Vagina (tissue), 2 donors: ENCODE measurements around the gene BICD1. TPM values are rescaled to one million over a fixed set of nuclear protein-coding genes. Genes with fewer than 3 reads are reported as not detected.

Experiments
- DNase-seq, 2 donors: peaks; one replicate each; pipeline ENCODE4 v3.0.0-alpha.2; 2017; ENCODE audit errors: extremely low spot score in 2 of 2
- H3K27ac ChIP-seq: fragments of 200-600 bp; sonication (generic); one replicate; pipeline ENCODE4 v1.5.1; 2019
- H3K27me3 ChIP-seq: fragments of 200-600 bp; sonication (generic); one replicate; pipeline ENCODE4 v1.5.1; 2019
- H3K36me3 ChIP-seq, 2 donors: fragments of 200-600 bp; sonication (generic); one replicate each; pipeline ENCODE4 v1.5.1; 2017 to 2019
- H3K4me1 ChIP-seq: fragments of 200-600 bp; sonication (generic); one replicate; pipeline ENCODE4 v1.5.1; 2019
- H3K4me3 ChIP-seq, 2 donors: fragments of 200-600 bp; sonication (generic); 1 replicate in 1 of 2; 2 replicates in 1 of 2; pipeline ENCODE4 v1.5.1; 2016 to 2019
- H3K9me3 ChIP-seq: fragments of 200-600 bp; sonication (generic); one replicate; pipeline ENCODE4 v1.5.1; 2019
- POLR2A ChIP-seq, 2 donors: fragments of 450-650 bp; IDR thresholded peaks; one replicate each; pipeline ENCODE4 v1.6.1; 2017; ENCODE audit warnings: antibody characterized with exemption in 2 of 2, mild to moderate bottlenecking in 2 of 2, moderate library complexity in 2 of 2
- POLR2AphosphoS5 ChIP-seq, 2 donors: sonication (generic); formaldehyde crosslinking; IDR thresholded peaks; one replicate each; pipeline ENCODE4 v1.9.0; 2017; ENCODE audit warnings: antibody characterized with exemption in 2 of 2, mild to moderate bottlenecking in 2 of 2, low read depth in 1 of 2; ENCODE audit not compliant: insufficient read depth in 1 of 2
- intact Hi-C: fragments of 100-400 bp; cut with DNase I; formaldehyde crosslinking; loops from one replicate; pipeline ENCODE4 v1.15.1; 2023
- total RNA-seq: library from RNA; depleted of rRNA; stranded (reverse); fragments of >200 nt; gene quantifications from one replicate; pipeline ENCODE4 v1.2.3, GENCODE V29; 2016
- TF ChIP-seq, protein P1 (sequence below), 3 experiments: fragments of 450-650 bp in 2 of 3; fragments of 200-600 bp in 1 of 3; sonication (generic) in 1 of 3; IDR thresholded peaks; one replicate each; pipeline ENCODE4 v1.5.1; 2017 to 2019; ENCODE audit warnings: antibody characterized with exemption in 3 of 3, mild to moderate bottlenecking in 2 of 3, moderate library complexity in 2 of 3

The BICD1 gene
- total RNA-seq, 1 donor from 2014 or later, result 19.6 TPM

DNA sequence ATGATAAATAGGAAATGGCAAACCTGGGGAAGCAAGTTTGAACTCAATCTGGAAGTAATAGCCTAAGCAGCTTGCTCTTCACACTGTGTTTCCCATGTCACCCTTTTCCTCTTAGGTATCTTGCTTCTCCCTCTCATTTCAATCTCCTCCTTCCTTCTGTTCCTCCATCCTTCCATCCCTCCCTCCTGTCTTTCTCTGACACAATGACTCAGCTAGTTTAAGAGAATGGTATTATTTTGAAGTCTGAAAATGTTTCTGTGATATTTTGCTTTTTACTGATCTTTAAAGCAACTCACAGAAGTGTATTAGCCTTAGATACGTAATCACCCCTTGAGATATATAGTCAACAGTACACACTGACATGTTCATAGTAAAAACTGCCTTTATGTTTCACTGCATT lies 236.8 kb downstream of the BICD1 start:
- Histone ChIP-seq H3K9me3 (no peaks in the 10 kb centered on the region), H3K36me3 (peaks cover 0 to 7% of the 10 kb centered on the region in 2 donors), H3K4me3 (no peak overlapping the region), H3K4me1 (no peaks in the 10 kb centered on the region), H3K27me3 (no peaks in the 10 kb centered on the region), H3K27ac (no peak overlapping the region)
- intact Hi-C loops, result loop anchor here (5.0 kb wide), 1 partner anchor 919 kb away; no protein-coding TSS in a partner anchor
- DNase-seq, result no peak
- TF ChIP-seq, protein P1, sequence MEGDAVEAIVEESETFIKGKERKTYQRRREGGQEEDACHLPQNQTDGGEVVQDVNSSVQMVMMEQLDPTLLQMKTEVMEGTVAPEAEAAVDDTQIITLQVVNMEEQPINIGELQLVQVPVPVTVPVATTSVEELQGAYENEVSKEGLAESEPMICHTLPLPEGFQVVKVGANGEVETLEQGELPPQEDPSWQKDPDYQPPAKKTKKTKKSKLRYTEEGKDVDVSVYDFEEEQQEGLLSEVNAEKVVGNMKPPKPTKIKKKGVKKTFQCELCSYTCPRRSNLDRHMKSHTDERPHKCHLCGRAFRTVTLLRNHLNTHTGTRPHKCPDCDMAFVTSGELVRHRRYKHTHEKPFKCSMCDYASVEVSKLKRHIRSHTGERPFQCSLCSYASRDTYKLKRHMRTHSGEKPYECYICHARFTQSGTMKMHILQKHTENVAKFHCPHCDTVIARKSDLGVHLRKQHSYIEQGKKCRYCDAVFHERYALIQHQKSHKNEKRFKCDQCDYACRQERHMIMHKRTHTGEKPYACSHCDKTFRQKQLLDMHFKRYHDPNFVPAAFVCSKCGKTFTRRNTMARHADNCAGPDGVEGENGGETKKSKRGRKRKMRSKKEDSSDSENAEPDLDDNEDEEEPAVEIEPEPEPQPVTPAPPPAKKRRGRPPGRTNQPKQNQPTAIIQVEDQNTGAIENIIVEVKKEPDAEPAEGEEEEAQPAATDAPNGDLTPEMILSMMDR (IDR thresholded peaks at IDR 0.05), result no peak
- TF ChIP-seq POLR2AphosphoS5 (IDR thresholded peaks at IDR 0.05; ENCODE audit: insufficient read depth in 1 of 2, low read depth in 1 of 2) (no peak), POLR2A (IDR thresholded peaks at IDR 0.05) (no peak)

- H3K4me1 ChIP-seq, result no peaks in the 10 kb centered on the region
- DNase-seq, result no peak
- intact Hi-C loops, result loop anchor here (5.0 kb wide), 1 partner anchor 918 kb away; no protein-coding TSS in a partner anchor
- no peak overlapping the region for H3K4me3 ChIP-seq
- no peaks in the 10 kb centered on the region for H3K9me3 ChIP-seq
- no peaks in the 10 kb centered on the region for H3K27me3 ChIP-seq
- TF ChIP-seq, protein P1 (IDR thresholded peaks at IDR 0.05), result no peak
- TF ChIP-seq POLR2AphosphoS5 (IDR thresholded peaks at IDR 0.05; ENCODE audit: insufficient read depth in 1 of 2, low read depth in 1 of 2) (no peak), POLR2A (IDR thresholded peaks at IDR 0.05) (no peak)
- H3K27ac ChIP-seq, result no peak overlapping the region
- peaks cover 0 to 3% of the 10 kb centered on the region in 2 donors for H3K36me3 ChIP-seq
Observed at GRCh38 chr12:32344047-32344446, 237.4 kb downstream of the BICD1 start.

- intact Hi-C loops, result no loop called here
- Histone ChIP-seq H3K9me3 (no peaks in the 10 kb centered on the region), H3K36me3 (no peaks in the 10 kb centered on the region), H3K4me1 (no peaks in the 10 kb centered on the region), H3K27me3 (no peaks in the 10 kb centered on the region), H3K27ac (no peak overlapping the region), H3K4me3 (no peak overlapping the region)
- TF ChIP-seq POLR2AphosphoS5 (IDR thresholded peaks at IDR 0.05; ENCODE audit: insufficient read depth in 1 of 2, low read depth in 1 of 2) (no peak), POLR2A (IDR thresholded peaks at IDR 0.05) (no peak)
- TF ChIP-seq, protein P1 (IDR thresholded peaks at IDR 0.05), result no peak
- DNase-seq, result no peak
Observed at GRCh38 chr12:32353540-32353939, 246.9 kb downstream of the BICD1 start.

- intact Hi-C loops, result no loop called here
- no peaks in the 10 kb centered on the region for H3K27me3 ChIP-seq
- TF ChIP-seq POLR2AphosphoS5 (IDR thresholded peaks at IDR 0.05; ENCODE audit: insufficient read depth in 1 of 2, low read depth in 1 of 2), result no peak
- TF ChIP-seq POLR2A (IDR thresholded peaks at IDR 0.05), result no peak
- TF ChIP-seq, protein P1 (IDR thresholded peaks at IDR 0.05), result no peak
- DNase-seq, result no peak
- no peaks in the 10 kb centered on the region for H3K4me1 ChIP-seq
- H3K27ac ChIP-seq, result no peak overlapping the region
- no peak overlapping the region for H3K4me3 ChIP-seq
- H3K9me3 ChIP-seq, result no peaks in the 10 kb centered on the region
- no peaks in the 10 kb centered on the region for H3K36me3 ChIP-seq
Observed at GRCh38 chr12:32357601-32358249, 251.1 kb downstream of the BICD1 start.

- H3K27me3 ChIP-seq, result no peaks in the 10 kb centered on the region
- no peak overlapping the region for H3K27ac ChIP-seq
- H3K36me3 ChIP-seq, result no peaks in the 10 kb centered on the region
- intact Hi-C loops, result no loop called here
- no peaks in the 10 kb centered on the region for H3K9me3 ChIP-seq
- TF ChIP-seq POLR2AphosphoS5 (IDR thresholded peaks at IDR 0.05; ENCODE audit: insufficient read depth in 1 of 2, low read depth in 1 of 2) (no peak), POLR2A (IDR thresholded peaks at IDR 0.05) (no peak)
- TF ChIP-seq, protein P1 (IDR thresholded peaks at IDR 0.05), result no peak
- no peak for DNase-seq
- H3K4me1 ChIP-seq, result no peaks in the 10 kb centered on the region
- no peak overlapping the region for H3K4me3 ChIP-seq
Observed at GRCh38 chr12:32360956-32361355, 254.3 kb downstream of the BICD1 start.
